NCI-H1105 (cell line): ENCODE data around the gene COL8A1.
"Not testable (repeated sequence)": the region's sequence is repeated elsewhere in the genome, so short reads cannot be mapped to it uniquely, and the experiment has no call there.

Experiments
- DNase-seq: peaks from one replicate; lab custom pipeline; 2025; lab: John Stamatoyannopoulos, UW

COL8A1 gene

DNA sequence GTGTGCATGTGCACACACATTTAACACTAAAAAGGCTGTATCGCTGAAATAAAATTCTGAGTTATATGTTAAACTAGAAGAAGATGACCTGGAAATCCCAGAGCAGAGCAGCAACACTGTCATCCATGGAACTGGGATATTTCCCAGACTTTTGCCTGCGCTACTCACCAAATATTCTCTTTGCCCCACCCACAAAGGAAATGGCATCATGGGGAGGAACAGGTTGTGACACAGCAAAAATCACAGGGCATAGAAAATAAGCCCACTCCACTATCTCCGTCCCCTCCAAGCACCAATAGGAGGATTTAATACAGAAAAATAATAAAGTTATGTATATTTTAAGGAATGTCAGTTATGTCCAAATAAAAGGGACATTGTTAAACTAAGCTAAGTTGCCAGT is 71.7 kb downstream of the COL8A1 start:
- DNase-seq, result no peak

DNA sequence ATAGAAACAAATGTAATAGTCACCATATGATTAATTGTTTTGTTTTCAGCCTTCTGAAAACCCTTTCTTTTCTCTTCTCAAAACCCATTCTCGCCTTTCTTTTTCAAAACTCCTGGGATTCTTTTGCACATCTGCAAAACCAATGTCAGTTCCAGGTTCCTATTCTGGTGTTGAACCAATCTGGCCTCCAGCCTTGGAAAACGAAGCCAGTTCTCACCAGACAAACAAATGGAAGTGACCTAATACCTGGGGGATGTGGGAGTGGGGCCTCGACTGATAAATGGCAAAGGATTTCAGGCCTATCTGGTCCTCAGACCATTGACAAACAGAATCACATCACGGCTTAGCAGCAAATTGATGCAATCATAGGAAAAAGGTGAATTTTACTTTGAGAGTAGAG is 73.0 kb downstream of the COL8A1 start:
- no peak for DNase-seq

DNA sequence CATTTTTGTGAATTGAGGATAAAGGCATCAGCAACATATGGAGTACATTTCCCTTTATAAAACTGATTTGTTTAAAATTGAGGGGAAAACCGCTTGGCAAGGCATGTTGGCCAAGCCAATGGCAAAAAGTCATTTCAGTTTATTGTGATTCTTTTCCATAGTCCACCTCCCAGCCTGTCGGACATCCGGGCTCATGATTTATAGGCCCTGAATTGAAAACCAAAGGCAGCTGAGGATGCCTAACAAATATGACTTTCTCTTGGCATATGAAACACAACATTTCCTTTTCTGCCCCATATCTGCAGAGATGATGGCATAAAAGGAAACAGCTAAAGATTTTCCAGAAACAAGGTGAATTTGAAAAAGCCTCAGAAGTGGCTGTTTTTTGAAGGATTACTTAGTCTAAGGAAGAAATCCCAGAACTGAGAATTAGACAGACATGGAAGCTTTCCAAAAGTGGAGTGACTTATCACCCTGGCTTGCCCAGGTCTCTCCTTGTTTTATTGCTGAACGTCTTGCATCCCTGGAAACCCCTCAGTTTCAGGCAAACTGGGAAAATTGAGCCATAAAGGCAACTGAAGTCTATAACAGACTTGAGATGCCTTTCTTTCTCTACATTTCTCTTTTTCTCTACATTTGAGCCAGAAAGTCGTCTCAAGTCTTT is 74.0 kb downstream of the COL8A1 start:
- no peak for DNase-seq

DNA sequence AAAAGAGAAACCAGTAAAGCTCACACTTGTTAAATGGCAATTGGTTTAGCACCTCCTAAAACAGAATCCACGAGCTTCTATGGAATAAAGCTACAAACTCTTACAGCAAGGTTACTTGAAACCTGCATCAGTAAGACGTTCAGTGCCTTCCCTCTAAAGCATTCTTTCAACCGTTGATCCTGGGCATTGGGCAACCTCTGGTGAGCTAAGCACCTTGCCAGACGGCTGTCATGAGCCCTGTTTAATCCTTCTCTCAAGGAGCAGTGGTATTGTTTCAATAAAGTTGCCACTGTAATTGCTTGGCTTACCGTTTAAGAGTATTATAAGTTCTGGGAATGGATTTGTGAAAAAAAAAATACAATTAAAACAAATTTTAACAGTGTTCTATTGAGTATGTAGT is 75.0 kb downstream of the COL8A1 start:
- DNase-seq, result no peak

DNA sequence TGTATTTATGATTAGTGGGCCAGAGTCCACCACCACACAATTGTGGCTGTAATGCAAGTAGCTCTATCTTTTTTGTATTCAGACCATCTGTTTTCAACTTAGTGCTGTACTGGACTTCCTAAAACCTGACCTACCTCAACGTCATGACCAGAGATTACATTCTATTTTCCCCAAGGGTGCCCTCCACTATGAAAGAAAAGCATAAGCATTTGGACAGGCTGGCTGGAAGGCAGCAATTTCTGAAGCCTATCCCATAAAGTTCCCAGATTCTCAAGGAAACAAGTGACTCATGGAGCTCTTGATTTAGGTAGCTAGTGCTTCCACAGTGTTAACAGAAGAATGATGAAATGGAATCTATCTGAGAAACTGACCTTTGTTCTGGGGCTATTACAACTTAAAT is 75.8 kb downstream of the COL8A1 start:
- no peak for DNase-seq

DNA sequence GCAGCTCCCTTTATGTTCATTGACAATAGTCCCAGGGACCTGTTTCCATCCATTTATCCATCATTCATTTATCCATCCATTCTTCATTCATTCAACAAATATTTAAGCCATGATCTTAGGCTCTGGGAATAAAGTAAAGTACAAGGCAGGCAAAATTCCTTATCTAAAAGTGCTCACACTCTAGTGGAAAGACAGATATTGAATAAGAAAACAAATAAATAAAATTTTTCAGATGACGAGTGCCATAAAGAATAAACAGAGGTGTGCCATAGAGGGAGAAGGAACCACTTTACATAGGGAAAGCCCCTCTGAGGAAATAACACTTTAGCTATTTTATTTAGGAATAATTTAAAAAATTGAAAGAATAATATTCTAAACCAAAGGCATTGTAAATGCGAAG is 76.2 kb downstream of the COL8A1 start:
- no peak for DNase-seq

DNA sequence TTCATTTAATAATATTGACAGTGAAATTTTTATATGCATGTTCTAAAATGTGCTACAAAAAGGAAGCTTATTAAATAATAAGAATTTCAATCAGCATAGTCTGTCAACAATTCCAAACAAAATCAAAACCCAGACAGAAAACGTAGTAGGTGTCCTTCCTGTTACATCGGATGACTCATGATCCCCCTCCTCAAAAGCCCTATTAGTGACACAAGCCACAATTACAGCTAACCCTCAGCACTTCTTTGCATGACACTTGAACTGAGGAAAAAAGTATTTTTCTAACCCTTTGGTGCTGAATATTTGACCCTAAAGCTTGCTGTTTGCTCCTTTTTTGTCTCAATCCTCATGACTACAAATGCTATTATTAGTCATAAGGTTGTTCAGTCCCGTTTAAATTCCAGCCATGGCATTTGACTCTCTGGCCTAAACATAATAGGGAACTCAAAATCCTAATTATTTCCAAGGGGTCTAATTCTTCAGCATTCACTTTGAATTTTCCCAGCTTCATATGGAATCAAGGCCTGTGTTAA is 78.1 kb downstream of the COL8A1 start:
- no peak for DNase-seq

DNA sequence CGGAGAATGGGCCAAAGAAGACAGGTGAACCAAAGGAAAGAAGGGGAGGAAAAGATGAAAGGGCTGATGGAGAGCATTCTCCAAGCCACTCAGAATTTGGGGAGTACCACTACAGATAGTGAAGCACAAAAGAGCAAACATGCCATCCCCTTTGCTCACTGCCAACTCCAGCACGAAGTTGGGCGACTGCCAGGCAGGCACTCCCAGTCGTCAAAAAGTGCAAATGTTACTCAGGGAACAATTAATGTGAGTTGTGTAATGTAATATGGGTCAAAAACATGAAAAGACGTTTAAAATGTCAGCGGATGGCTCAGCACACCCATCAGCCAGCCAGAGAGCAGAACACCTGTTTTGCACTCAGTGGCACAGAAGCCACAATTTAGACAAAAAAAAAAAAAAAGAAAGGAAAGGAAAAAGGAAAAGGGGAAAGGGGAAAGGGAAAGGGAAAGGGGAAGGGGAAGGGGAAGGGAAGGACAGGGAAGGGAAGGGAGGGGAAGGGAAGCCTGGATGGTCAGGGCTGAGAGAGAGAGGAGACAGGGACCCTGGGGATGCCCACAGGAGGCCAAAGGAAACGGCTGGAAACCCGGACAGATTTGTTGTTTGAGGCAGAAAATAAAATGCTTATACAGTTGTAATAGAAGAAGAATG is 82.7 kb downstream of the COL8A1 start:
- DNase-seq, result peak; percentile 82

DNA sequence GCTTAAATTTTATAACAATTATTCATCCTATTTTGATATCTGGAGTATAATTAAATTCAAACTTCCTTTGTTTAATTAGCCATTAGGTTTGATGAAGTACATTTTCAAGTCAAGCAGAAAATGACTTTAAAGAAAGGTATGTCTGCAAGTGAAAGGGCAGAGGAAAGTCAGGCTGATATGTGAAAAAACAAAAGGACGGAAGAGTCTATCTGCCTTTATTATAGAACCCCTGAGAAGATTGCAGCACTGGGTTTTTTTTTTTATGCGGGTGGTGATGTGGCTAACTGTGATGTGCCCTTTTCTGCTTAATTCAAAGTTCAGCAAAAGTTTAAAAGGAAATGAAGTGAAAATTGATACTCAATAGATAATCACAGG is 83.2 kb downstream of the COL8A1 start:
- no peak for DNase-seq

DNA sequence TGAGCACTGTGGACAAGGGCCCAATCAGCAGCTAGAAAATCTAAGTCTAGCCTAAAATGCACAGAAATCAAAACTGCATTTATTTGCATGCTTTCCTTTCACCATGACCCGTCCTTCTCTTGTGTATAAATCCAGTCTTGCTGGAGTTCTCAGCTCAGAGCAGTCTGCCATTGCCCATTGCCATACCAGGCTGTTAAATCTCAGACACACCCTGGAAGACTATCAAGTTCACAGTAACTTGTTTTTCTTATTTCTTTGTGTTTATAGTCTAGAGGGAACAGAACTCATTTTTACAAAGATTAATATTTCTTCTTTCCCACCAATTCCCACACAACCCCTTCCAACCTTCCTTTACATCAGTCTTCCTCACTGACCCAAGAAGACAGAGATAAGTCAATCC is 85.9 kb downstream of the COL8A1 start:
- DNase-seq, result no peak

DNA sequence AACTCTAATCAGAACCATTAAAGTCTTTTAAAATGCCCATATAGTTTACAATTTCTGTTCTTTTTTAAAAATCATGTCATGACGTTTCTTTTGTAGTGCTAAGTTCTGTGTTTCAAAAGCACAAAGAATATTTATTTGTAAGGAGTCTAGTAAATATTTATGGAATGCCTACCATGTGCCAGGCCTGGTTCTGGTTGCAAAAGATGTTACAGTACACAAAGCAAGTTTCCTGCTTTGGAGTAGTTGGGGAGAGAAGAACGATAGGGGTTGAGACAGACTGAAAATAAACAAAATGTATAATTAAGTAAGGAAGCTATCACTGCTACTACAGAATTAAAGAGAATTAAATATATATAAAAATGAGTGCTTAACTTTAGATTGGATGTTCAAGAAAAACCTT is 92.5 kb downstream of the COL8A1 start:
- DNase-seq, result no peak

DNA sequence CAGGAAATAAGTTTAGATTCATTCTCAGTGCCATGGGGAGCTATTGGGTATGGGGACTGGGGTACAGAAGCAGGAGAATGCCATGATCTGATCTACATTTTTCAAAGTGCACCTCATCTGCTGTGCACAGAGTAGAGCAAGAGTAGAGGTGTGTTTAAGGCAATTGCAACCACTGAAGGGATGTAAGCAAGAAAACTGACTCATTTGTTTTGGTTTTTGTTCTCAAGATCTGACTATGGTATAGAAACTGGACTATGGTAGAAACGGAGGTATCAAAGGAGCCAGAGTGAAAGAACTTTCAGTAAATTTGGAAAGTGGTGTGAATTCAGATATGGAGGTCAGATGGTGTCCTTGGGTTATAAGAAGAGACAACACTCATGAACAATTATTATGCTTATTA is 93.1 kb downstream of the COL8A1 start:
- no peak for DNase-seq

DNA sequence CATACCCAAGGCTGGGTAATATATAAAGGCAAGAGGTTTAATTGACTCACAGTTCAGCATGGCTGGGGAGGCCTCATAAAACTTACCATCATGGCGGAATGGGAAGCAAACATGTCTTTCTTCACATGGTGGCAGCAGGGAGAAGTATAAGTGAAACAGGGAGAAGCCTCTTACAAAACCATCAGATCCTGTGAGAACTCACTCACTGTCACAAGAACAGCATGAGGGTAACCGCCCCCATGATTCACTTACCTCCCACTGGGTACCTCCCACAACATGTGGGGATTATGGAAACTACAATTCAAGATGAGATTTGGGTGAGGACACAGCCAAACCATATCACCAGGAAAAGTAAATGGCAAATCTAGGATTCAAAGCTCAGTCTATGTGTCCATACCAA is 102.0 kb downstream of the COL8A1 start:
- DNase-seq, result not testable (repeated sequence)

DNA sequence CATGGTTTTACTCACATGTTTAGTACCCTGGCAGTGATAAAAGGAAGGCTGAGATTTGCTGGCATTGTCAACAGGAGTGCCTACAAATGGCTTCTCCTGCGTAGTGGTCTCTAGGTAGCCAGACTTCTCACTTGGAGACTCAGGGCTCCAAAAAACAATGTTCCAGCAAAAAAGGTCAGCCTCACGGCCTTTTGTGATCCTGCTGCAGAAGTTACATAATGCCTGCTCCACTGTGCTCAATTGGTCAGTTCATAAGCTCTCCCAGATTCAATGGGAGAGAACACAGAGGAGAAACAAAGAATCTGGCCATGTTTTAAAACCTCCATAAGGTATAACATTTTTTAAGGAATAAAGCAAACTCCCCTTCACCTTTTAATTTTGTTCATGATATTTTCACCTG is 103.2 kb downstream of the COL8A1 start:
- no peak for DNase-seq

DNA sequence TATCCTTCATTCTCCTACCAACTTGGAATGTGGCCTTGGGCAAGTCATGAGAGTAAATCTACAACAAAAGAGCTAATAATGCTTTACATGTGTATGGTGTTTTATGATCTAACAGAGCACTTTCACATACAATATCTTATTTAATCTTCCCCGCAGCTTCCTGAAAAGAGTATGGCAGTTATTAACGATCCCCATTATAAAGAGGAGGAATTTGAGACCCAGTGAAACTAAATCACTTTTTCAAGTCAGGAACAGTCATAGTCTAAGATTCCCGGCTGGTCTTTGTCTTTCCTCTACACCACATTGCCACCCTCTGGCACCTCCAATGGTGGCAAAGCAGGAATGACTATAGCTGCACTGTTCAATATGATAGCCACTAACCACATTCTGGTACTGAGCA is 109.5 kb downstream of the COL8A1 start:
- no peak for DNase-seq

DNA sequence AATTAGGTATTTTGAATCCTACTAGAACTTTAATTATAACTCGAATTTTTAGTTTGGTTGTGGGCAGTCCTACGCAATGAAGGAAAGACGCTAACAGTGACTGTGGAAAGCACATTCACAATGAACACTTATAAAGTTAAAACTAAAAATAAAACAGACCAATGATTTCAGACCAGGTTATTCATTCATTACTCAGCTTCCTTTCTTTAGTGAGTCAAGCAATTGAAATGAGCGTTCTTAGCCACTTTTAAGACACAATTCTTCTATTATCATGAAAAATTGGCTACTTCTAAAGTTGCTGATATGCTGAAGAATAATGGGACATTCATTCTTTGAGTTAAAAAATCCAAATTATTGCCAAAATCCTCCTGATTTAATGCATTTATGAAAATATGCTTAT is 113.3 kb downstream of the COL8A1 start:
- no peak for DNase-seq

DNA sequence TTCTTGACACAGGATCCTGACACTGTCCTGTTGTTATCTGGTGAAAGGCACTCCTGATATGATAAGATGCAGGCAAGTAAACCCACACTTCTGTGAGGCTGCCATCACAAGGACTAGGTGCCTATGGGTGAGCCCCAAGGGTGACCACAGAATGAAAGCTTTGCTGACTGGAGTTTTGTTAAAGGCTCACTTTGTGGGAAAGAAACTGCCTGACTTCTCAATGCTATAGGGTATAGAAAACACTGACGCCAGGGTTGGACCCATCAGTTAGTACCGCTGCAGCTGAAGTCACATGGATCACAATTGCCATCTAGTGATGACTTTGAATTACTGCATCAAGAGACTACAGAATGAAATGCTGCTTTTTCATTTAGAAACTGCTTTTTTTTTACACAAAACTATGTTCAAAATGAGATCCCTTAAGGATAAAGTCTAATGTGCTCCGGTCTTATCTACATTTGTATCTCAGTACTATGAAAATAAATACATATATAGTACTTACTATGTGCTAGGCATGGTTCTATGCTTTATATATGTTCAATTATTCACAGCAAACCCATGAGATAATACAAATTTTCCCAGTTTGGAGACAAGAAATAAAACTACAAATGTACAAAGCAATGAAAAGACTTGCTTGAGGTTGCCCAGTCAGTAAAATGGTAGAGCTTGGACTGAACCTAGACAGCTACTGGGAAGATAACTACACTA is 115.0 kb downstream of the COL8A1 start:
- DNase-seq, result peak; percentile 34

DNA sequence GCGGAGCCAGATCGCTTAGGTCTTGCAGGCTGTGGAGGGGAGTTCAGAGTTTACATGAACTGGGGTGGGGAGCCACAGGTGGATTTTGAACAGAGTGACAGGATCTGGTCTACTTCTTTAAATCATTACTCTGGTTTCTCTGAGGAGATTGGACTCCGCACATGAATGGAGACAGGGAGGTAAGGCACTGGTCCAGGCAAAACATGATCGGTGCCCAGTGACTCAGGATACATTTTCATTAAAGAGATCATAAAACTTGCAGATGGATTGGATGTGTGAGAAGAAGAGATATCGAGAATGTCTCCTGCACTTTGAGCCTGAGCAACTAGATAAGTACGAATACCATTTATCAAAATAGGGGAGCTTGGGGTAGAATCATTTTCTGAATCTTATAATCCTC is 117.4 kb downstream of the COL8A1 start:
- DNase-seq, result no peak

DNA sequence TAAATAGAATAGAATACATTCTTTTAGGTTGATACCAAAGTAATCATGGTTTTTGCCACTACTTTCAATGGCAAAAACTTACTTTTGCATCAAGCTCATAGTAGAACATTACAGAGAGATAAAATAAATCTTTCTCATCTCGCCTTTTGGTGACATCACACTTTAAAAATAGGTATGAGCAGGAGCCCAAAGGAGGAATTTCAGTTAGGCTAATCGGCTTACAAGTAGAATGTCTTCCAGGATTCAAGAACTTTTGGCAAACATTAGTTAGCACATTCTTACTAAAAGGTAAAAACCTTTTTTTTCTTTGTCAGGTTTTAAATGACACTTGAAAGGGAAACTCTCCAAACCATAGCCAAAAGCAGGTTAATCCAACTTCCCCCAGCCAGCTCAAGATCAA is 119.6 kb downstream of the COL8A1 start:
- DNase-seq, result no peak

DNA sequence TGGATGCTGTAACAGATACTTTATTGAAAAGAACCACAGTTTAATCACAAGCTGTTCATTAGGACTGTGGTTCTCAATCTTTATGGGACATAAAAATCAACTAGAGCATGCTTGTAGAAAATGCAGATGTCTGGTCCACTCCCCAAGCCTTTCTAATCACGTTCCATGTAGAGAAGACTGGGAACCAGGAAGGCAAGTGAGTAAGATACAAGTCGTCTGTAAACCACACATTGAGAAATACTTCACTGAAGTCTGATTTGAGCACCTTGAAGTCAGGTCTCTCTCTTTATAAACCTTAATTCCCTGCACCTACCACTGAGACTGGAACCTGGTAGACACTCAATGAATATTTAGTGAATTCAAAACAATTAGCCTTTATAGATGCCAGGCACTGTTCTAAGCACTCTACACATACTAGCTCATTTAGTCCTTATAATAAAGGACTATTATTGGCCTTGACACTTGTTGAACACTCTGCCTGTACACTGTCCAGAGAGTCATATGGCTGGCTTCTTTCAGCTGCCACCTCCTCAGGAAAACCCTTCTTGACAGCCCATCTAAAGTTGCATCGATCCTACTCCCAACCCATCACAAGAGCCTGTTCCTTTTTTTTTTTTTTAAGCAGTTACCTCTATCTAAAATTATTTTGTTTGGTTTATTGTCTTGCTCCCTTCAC is 120.2 kb downstream of the COL8A1 start:
- no peak for DNase-seq

DNA sequence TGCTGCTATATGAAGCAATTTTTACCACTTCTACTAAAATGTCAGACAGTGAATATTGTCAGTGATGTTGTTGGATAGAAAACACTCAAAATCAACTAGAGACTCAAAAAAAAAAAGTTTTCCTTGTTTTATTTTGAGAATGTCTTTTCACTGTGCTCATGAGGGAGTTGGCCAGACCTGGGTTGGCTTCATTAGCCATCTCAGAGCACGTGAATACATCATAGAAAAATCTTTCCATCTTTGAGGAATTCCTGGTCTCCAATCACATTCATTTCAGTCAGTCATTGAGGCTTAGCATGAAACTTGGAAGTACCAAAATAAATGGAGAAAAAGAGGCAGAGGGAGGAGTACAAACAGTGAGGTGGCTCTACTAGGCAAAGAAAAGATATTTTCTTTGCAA is 121.6 kb downstream of the COL8A1 start:
- no peak for DNase-seq

DNA sequence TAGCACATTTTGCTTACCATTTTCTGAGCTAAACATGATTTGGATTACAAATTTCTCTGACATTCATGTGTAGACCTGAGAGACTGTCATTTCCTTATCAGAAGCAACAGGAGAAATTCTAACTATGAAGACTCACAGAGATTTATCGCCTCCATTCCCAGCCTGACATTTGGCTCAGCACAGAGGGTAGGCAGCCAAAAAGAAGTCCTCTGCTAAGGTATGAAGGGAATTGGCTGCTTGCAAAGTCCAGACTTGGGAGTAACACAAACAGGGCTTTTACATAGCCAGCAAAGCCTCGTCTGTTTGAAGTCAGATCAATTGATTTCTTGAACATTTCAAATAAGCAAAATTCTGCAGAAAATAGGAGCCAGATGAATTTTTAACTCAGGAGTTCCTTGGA is 122.2 kb downstream of the COL8A1 start:
- DNase-seq, result no peak
